Esophagus mucosa (tissue), 1 donor: ENCODE results near the gene CNPY3. TPM values are rescaled to one million over a fixed set of nuclear protein-coding genes. Genes with fewer than 3 reads are reported as not detected.

Source experiments
- ATAC-seq: fragments of 200-7000 bp; cut with Tn5 transposase; one replicate; pipeline ENCODE4 v1.9.1; 2020
- total RNA-seq: library from RNA; stranded (reverse); gene quantifications from one replicate; pipeline ENCODE4 v1.2.4, GENCODE V29; 2023
- donor health status: DM: yes; HTN: yes; CAD: no.

The CNPY3 gene
- total RNA-seq, 1 donor from 2014 or later: 13.6 TPM

GRCh38 chr6:42961020-42961470, 31.8 kb downstream of the CNPY3 start:
- ATAC-seq: peak; percentile 44

- ATAC-seq: no peak
These were observed 32.8 kb downstream of the CNPY3 start for GRCh38 chr6:42962096-42962495.

- no peak for ATAC-seq
These were observed 33.4 kb downstream of the CNPY3 start for GRCh38 chr6:42962502-42963178.

DNA sequence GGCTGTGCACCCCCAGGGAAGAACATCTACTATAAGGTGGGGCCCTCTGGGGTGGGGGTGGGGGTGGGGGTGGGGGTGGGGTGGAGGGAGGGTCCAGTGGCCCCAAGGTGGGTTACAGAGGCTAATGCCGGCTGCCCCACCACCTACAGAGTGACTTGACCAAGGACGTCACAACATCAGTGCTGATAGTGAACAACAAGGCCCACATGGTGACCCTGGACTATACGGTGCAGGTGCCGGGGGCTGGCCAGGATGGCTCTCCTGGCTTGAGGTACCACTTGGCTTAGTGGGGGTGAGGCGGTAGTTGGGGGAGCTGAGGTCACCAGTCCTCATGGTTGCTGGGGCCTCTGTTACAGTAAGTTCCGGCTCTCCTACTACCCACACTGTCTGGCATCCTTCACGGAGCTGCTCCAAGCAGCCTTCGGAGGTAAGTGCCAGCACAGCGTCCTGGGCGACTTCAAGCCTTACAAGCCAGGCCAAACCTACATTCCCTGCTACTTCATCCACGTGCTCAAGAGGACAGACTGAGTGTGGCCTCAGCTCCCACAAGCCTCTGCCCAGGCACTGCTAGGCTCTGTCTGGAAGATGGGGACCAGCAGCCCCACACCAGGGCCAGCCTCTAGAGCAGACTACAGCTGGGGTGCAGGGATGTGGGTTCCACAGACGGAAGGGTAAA, 34.0 kb downstream of the CNPY3 start:
- ATAC-seq: no peak

DNA sequence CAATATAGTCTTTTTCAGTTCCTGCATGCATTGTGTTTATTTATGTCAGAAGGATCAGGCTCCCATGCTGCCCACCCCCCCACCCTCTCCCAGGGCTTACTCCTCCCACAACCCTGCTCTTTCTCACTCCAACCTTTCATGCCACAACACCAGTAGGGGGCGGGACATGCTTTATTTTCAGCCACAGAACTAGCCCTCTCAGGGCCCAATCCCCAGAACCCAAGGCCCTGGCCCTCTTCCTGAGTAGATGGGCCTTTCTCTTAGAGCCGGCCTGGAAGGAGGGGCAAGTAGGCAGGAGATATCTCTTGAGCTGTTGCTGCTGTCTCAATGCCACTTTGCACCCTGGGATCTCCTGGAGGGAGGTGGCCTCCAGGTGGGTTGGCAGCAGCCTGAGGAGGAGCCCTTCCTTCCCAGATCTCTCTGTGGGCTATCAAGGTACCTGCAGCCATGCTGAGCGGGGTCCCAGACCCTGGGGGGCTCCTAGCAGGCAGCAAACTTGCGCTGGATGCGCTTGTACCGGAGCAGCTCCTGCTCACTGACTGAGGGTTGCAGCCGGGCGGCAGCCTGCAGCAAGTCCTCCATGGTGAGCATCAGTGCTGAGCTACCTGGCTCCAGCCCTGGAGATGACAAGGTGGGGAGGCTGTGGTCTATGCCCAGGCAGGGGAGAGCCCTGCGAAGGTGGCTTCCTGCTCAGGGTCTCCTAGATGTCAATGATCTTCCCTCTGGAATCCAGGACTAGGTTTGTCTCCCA, 34.8 kb downstream of the CNPY3 start:
- ATAC-seq: no peak

DNA sequence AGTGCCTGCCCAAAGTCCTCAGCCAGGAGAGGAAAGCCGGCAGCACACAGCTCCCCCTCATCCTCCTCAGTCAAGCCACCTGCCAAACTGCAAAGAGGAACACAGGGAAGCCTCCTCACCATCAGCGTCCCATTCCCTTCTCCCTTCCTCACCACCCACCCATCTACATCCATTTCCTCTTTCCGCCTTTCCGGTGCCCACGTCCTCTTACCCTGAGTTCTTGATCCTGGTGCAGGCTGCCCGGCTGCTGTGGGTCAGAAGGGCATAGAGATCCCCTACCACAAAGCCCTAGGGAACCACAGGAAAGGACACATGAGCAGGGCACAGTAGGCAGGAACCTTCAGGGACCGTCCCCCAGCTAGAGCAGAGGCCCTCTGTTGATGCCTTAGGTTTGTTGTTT, 37.3 kb downstream of the CNPY3 start:
- no peak for ATAC-seq

- ATAC-seq: no peak
These were observed 37.9 kb downstream of the CNPY3 start for GRCh38 chr6:42967228-42967627.

GRCh38 chr6:42968126-42968701, 38.9 kb downstream of the CNPY3 start:
- ATAC-seq: no peak

- no peak for ATAC-seq
These were observed 39.5 kb downstream of the CNPY3 start for GRCh38 chr6:42968783-42969182.

GRCh38 chr6:42969431-42969830, 40.2 kb downstream of the CNPY3 start:
- no peak for ATAC-seq

- ATAC-seq: no peak
These were observed 40.7 kb downstream of the CNPY3 start for GRCh38 chr6:42969934-42970333.

DNA sequence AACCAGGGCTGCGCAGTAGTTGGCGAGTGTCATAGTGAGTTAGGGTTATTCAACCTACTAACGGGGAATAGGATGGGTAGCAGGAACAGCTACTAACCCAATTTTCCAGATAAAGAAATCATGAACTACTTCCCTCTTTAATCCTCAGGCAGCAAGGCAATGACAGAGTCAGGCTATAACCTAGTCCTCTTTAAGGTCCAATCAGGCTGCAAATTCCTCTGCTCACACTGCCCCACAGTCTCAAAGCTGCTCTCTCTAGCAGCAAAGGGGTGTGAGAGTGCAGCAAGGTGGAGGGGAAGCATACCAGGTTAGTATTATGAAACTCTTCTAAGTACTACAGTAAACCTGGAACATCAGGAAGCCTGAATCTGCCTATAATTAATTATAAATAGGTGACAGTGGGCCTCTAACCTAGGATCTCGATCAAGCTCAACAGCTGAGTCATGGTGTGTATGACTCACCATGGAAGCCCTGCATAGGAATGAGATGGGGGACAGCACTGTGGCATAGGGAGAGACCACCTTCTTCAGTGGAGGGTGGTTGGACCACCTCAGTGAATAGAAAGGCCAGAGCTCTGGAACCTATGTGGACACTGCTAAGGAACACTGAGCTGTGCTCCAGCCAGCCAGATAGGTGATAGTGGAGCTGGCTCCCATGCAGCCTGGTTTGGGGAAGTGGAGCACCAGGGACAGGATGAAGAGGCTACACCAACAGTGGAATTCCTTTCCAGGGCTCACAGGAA, 41.8 kb downstream of the CNPY3 start:
- peak; percentile 34 for ATAC-seq

DNA sequence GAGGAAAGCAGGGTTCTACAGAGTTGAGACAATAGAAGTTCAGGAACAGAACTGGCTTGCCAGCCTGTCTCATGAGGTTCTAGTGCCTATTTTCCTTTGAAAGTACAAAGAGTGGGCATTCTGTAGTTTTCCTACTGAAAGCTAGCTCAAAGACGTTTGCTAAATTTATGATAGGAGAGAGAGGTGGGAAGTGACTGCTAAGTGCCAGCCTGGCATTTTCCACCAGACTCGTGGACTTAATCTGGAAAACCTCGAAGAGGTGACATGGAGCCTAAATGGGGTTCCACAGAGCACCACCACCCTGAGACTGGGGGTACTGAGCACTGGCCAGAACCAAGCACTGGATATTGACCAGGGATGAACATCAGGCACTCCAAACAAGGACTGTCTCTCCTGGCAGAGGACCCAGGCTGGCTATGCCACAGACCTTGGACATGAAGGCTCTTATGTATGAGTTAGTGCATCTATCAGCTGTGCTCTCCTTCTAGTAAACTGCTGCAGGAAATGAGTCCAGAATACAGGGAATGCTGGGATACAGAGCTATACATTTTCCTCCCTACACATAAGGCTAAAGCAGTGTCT, 42.6 kb downstream of the CNPY3 start:
- ATAC-seq: no peak

GRCh38 chr6:42973926-42974325, 44.6 kb downstream of the CNPY3 start:
- ATAC-seq: no peak

GRCh38 chr6:42974919-42975505, 45.7 kb downstream of the CNPY3 start:
- peak; percentile 26 for ATAC-seq

DNA sequence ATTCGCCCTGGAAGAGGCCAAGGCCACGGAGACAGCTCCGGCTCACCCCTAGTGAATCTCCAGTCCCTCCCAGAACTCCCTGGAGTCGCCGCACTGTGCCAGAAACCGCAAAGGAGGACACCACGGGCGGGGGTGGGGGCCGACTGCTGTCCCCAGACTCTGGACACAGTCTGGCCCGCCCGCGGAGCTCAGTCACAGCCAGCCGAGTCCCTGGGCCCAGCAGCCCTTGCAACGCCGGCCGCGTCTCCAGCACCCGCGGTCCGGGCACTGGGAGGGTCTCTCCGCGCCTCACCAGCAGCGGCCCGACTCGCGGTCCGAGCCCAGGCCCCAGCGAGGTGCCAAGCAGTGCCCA, 49.2 kb downstream of the CNPY3 start:
- ATAC-seq: peak; percentile 53

DNA sequence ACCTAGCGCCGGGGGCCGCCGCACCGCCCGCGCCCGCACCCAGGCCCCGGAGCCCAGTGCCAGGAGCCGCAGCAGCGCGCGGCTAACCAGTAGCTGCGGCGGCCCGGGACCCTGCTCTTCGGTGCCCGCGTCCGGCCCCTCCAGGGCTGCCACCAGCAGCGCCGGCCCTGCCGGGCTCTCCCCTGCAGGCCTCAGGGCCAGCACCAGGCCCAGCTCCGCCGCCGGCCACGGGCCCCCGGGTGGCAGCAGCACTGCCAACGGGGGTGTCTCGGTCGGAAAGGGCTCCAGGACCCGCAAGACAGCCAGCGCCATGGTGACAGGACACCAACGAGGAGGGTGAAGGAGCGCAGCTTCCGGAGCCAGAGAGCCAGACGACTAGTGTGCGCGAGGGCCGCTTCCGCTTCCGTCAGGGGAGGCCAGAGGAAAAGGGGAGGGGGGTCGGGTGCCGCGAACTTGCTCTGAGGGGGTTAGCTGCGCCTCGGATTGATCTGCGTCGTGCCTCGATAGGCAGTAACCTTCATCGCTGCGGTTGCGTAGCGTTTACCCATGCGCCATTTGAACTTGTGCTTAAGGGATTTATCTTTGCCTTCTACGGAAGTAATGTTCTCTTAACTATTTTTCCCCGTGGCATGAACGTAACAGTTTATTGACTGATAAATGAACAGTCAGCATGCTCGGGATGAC, 49.7 kb downstream of the CNPY3 start, which contains the start of gene PEX6:
PEX6 (minus strand) TSS at position 343 of the 684 bp plus-strand sequence; CDS start at position 312, 31 bp downstream.
- peak; percentile 86 for ATAC-seq

- ATAC-seq: peak; percentile 57
These were observed 50.4 kb downstream of the CNPY3 start for GRCh38 chr6:42979523-42980177.

DNA sequence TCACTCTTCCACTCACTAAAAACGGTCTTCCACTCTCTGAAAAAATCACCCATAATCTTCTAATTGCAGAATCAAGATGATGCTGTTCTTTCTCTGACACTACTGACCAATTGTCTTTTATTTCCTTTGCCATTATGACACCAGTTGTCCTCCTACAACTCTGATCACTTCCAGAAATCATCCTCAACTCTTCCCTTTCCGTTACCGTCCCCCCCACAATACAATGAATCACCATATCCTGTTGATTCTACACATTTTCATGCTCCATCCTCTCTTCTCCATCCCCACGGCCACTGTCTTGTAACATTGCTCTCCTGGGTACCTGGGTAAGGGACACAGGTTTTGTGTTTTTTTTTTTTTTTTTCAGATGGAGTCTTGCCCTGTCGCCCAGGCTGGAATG, 52.6 kb downstream of the CNPY3 start:
- ATAC-seq: no peak
